ENCODE results near the gene LRRC49.

The LRRC49 gene

DNA sequence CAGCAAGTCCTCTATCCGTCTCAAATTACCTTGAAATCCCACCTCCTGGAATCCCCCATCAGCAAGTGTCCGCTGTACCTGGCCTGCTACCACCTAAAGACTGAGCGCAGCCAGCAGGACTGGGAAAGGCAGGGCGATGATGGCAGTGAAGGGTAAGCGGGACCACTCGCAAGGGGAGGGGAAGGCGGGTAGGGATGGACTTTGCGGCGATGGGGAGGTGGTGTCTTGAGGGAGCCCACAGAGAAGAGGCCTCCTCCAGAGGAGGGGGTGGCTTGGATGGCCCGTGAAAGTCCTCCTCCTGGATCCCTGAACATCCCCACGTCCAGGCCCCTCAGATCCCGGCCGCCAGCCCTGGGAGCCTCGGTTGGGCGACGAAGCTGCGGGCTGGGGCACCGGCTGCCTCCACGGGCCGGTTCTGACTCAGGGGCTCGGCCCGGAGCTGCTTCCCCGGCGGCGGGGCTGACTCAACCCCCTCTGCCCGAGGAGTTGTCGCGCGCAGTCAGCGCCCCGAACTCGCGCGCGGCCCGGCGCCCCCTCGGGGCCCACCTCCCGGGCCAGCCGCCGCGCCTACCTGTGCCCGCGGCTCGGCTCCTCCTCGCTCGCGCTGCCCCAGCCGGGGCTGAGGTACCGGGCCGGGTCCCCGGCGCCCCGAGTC is 39.2 kb upstream of the LRRC49 start:
- peaks cover 21% of the 10 kb centered on the region for H3K4me1 Mint-ChIP-seq
- TF ChIP-seq, protein P1, sequence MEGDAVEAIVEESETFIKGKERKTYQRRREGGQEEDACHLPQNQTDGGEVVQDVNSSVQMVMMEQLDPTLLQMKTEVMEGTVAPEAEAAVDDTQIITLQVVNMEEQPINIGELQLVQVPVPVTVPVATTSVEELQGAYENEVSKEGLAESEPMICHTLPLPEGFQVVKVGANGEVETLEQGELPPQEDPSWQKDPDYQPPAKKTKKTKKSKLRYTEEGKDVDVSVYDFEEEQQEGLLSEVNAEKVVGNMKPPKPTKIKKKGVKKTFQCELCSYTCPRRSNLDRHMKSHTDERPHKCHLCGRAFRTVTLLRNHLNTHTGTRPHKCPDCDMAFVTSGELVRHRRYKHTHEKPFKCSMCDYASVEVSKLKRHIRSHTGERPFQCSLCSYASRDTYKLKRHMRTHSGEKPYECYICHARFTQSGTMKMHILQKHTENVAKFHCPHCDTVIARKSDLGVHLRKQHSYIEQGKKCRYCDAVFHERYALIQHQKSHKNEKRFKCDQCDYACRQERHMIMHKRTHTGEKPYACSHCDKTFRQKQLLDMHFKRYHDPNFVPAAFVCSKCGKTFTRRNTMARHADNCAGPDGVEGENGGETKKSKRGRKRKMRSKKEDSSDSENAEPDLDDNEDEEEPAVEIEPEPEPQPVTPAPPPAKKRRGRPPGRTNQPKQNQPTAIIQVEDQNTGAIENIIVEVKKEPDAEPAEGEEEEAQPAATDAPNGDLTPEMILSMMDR (IDR thresholded peaks at IDR 0.05): no peak
- DNase-seq: peak; percentile 49
- peak overlapping the region; percentile 89 for H3K4me3 Mint-ChIP-seq
- H3K36me3 Mint-ChIP-seq (ENCODE audit: low read depth): peaks cover 25% of the 10 kb centered on the region
- no peaks in the 10 kb centered on the region for H3K9me3 Mint-ChIP-seq
- no peak overlapping the region for H3K27ac Mint-ChIP-seq
- H3K27me3 Mint-ChIP-seq (ENCODE audit: low read depth, poor library complexity): peaks cover 21% of the 10 kb centered on the region

DNA sequence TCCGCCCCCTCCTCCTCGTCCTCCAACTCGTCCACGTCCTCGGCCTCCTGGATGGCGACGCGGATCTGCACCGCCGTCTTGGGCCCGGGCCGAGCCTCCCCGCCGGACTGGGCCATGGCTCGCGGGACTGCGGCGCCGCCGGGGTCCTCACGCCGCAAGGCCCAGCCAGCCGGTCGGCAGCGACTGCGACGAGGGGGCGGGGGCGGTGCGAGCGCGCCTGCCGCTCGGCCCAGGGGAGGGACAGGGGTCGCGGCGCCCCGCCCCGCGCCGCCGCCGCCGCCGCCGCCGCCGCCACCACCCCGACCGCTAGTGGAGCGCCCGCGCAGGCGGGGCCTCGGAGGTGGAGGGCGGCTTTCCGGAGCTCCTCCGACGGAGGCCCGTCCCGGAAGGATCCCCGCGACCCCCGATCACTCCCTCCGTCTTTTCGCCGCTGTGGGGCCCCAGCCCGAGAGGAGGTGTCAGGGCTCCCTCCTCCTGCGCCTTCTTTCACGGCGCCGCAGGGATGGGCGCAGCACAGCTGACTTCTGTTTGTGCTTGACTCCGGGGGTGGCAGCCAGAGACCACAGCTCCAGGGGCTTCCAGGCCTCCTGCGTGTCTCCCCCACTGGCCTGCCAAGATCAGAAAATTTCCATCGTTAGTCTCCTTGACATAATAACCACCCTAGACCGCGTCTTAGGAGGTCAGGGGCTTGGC is 38.5 kb upstream of the LRRC49 start, which contains the start of gene LARP6:
Gene LARP6, minus strand, starts transcription at position 185 of the 693 bp plus-strand sequence. Its CDS starts 69 bp downstream, at position 116.
- peaks cover 21% of the 10 kb centered on the region for H3K4me1 Mint-ChIP-seq
- DNase-seq: peak; percentile 84
- H3K27ac Mint-ChIP-seq: peak within 1 kb of the TSS; percentile 43
- peak within 1 kb of the TSS; percentile 91 for H3K4me3 Mint-ChIP-seq
- peaks cover 25% of the 10 kb centered on the region for H3K36me3 Mint-ChIP-seq (ENCODE audit: low read depth)
- no peaks in the 10 kb centered on the region for H3K9me3 Mint-ChIP-seq
- H3K27me3 Mint-ChIP-seq (ENCODE audit: low read depth, poor library complexity): peaks cover 21% of the 10 kb centered on the region
- TF ChIP-seq, protein P1 (IDR thresholded peaks at IDR 0.05): no peak

DNA sequence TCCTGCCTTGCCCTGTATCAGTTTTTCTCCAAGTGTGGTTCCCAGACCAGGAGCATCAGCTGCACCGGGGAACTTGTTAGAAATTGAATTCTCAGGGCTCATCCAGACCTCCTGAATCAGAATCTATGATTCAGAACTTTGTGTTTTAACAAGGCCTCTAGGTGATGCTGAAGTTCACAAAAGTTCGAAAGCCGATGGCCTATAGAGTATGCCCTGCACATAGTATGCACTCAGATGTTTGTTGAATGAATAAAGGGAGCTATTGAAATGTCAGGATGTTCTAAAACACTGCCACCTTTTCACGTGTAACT is 38.0 kb upstream of the LRRC49 start:
- Mint-ChIP-seq H3K4me1 (peaks cover 21% of the 10 kb centered on the region), H3K27ac (peak overlapping the region; percentile 43), H3K4me3 (peak overlapping the region; percentile 91), H3K27me3 (ENCODE audit: low read depth, poor library complexity) (peaks cover 21% of the 10 kb centered on the region), H3K36me3 (ENCODE audit: low read depth) (peaks cover 21% of the 10 kb centered on the region), H3K9me3 (no peaks in the 10 kb centered on the region)
- TF ChIP-seq, protein P1 (IDR thresholded peaks at IDR 0.05): no peak
- DNase-seq: no peak

DNA sequence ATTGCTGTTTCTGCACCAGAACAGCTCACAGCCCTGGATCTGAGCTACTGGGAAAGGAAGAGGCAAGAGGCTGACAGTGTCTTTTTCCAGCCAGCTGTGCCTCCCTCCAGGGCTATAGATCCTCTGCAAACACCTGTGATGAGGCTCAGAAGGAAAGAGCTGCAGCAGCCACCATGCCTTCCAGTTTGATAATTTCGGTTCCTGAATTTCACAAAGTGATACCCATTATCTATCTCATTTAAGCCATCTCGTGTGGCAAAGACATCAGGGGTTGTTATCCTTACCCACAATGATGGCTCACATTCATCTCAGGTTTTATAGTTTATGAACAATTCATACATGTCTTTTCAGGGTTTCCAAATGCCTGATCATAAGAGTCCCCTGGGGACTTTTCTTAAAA is 36.9 kb upstream of the LRRC49 start:
- Mint-ChIP-seq H3K4me1 (peaks cover 21% of the 10 kb centered on the region), H3K9me3 (no peaks in the 10 kb centered on the region), H3K27me3 (ENCODE audit: low read depth, poor library complexity) (peaks cover 26% of the 10 kb centered on the region), H3K36me3 (ENCODE audit: low read depth) (peaks cover 11% of the 10 kb centered on the region), H3K27ac (no peak overlapping the region), H3K4me3 (no peak overlapping the region)
- TF ChIP-seq, protein P1 (IDR thresholded peaks at IDR 0.05): no peak
- no peak for DNase-seq

DNA sequence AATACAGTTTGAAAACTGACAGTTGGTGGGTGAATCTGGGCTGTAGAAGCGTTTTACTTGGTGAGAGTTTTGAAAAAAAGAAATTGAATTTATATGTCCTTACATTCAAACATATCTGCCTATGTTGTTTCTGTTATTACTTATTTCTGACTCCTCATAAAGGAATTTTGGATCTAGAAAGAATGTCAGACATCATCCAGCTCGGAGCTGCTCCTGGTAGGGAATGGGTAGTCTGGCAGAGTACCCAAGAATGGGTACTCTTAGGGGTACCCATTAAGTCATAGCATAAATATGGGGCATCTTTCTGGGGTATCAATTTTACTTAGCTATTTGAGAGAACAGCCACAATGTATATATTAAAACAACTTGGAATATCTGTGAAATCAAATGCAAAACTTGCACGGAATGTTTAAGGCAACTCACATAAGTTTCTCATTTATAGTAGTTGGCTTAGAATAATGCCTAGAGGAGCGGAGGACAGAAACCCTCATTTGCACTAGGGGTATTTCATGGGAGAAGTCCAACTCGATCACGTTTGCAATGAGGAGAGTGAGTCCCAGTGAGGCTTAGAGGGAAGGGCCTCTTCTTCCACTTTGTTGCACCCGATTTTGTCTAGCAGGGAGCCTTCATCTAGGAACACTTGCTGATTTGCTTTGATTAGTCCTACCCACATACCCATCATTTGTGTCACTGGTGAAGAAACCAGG is 36.3 kb upstream of the LRRC49 start:
- peaks cover 21% of the 10 kb centered on the region for H3K4me1 Mint-ChIP-seq
- H3K27me3 Mint-ChIP-seq (ENCODE audit: low read depth, poor library complexity): peaks cover 26% of the 10 kb centered on the region
- H3K4me3 Mint-ChIP-seq: peak overlapping the region; percentile 45
- H3K9me3 Mint-ChIP-seq: no peaks in the 10 kb centered on the region
- no peak overlapping the region for H3K27ac Mint-ChIP-seq
- H3K36me3 Mint-ChIP-seq (ENCODE audit: low read depth): peaks cover 6% of the 10 kb centered on the region
- no peak for DNase-seq
- TF ChIP-seq, protein P1 (IDR thresholded peaks at IDR 0.05): no peak
